HT-29 (cell line): ENCODE measurements around the gene ELAVL2. TPM values are rescaled to one million over a fixed set of nuclear protein-coding genes. Genes with fewer than 3 reads are reported as not detected.

Experiments
- DNase-seq: peaks from one replicate; pipeline ENCODE4 v3.0.0-alpha.2; 2015; ENCODE audit warnings: low spot score
- total RNA-seq: library from RNA; depleted of rRNA; stranded (reverse); fragments of >200 nt; shearing (Covaris generic); gene quantifications from 2 replicates; pipeline ENCODE4 v1.2.3, GENCODE V29; 2014

ELAVL2 gene
- total RNA-seq, 1 experiment from 2014 or later, result not detected

DNA sequence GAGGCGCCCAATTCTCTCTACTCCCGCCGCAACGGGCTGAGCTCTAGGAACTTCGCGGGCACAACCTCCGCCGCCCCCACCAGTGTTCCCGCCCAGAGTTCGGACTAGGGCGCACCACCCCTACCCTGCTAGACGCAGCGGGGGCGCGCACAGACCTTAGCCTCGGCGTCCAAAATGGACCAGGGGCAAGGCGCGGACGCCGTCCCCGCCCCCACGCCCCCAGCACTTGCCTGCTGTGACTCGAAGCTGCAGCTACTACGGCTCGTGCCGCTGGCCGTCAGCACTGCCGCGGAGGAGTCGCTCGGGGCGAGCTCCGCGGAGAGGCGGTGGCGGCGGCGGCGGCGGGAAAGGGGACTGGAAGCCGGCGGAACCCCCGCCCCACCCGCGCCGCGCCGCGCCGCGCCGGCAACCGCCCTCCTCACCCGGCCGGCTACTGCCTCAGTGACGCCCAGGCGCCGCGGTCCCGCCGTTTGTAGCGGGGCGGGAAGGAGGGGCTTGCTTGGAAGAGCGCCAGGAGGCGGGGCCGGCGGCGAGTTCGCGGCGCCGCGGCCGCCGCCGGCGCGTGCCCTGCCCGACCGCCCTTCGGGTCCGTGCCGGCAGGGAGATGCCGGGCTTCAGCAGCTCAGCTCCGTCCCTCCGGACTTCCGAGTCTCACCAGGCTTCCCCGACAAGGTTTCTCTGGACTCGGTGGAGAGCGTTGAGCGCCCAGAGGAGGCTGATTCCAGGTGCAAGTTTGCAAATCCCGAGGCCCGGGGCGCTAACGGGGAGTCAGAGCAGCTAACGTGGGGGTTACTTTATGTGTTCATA lies 4.5 kb downstream of the ELAVL2 start:
- DNase-seq, result no peak

DNA sequence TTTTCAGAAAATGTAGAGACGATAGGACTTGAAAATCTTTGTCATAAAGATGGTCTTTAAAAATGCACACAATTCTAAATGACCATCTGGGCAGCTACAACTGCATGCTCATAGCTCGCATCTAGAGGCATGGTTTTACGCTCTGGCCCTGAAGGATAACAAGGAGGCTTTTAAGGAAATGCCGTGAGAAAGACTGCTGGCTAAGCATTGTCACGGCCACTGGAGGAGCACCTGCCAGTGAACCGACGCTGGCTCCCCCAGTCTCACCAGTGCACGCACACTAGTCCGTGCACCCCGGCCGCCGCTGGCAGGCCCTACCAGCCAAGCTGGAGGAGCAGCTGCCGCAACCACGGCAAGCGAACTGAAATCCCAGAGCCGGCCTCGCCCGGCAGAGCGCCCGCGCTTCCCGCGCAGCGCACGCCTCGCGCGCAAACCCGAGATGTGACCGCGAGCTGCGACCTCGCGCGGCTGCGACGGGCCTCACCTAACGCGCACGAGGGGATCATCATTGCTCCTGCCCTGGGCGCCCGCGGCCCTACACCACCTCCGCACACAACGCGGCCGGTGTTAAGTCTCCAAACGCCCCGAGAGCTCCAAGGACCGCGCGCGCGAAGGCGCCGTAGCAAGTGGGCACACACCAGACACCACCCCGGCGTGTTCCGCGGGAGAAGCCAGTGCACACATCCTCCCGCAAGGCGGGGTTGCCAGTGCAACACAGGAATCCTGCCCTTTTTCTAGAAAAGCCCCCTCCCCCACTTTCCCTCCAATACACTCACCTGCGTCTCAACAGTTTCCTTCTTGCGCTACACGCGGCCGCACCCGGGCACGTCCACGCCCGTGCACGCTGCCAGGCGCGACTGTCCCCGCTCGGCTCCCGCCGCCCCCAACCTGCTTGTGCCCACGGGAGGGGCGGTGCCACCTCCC lies 5.3 kb downstream of the ELAVL2 start:
- DNase-seq, result no peak

DNA sequence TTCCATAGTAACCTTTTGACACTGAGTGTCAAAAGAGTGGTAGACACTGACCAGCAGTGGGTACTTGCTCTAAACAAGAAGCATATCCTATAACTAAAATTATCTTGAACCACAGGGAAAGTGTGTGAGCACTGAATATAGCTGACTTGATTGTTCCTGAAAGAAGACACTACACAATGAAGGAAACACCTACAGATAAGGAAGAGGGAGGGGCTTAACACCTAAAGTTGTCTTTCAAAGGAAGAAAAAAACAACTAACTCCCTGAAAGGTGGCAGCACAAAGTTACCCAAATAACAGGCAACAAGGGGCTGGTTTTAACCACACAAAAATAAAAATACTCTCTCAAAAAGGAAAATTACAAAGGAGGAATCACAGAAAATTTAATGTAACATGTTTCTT lies 6.6 kb downstream of the ELAVL2 start:
- DNase-seq, result no peak

DNA sequence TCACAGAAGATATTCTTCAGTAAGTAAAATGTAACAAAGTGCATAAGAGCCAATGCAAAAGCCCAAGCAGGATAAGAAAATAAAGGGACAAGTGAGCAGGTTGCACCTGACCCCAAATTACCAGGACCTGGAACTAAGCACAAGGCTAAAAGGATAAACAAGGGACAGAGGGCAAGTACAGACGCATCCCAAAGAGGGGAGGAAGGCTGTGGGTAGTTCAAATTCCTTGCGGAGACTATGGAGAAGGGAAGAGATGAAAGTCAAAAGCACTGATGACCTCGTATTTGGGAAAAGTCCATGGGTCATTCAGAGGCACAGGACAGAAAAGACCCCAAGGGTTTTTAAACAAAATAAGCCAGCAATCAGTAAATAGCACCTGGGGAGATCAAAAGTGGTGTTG lies 11.8 kb downstream of the ELAVL2 start:
- no peak for DNase-seq

DNA sequence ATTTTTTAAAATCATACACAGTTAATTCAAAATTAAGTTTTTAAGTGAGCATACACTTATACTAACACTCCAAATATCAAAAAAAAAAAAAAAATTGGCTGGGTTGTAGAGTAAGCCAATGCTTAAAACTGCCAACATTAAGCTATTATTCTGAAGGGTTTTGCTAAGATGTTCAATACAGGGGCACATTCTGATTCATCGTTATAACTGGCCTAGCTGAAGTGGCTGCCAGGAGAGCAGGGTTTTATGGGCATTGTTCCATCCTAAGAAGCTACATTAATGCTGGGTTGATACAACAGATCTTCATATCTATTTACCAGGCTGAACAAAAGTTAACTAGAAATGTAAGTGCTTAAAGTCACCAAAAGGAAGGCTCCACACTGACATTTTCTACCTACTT lies 13.4 kb downstream of the ELAVL2 start:
- DNase-seq, result no peak

DNA sequence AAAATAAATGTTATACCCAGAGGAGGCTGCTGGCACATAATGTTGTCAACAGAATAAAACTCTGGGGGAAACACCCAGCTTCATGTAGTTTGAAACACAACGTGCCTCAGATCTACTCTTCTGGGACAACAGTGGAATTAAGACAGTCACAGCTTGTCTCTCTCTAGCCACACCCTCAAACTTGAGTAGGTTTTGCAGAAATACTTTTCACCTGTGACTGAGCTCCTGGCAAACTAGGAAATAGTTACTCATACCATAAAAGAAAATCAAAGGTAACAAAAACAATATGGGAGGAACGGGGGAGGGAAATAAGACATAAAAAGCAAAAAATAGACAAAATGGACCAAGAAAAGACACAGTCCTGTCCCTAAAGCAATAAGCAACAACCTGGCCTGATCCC lies 14.4 kb downstream of the ELAVL2 start:
- DNase-seq, result no peak

DNA sequence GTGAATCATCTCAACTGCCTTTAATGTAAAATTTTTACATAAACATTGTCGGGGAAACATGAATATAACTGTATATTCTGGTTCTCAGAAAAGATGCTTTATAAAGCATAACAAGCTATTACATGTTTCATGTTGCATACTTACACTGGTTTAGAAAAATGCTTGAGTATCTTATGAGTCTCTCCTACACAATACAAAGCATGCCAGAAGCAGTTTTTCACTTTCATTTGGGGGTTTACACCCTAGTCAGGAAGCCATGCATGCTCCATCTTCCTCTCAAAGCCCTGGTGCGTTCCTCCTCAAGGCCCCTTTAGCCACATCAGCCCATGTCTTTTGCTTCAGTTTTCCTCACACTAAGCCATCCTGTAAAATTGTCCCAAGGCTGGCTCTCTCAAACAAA lies 22.8 kb downstream of the ELAVL2 start:
- no peak for DNase-seq

DNA sequence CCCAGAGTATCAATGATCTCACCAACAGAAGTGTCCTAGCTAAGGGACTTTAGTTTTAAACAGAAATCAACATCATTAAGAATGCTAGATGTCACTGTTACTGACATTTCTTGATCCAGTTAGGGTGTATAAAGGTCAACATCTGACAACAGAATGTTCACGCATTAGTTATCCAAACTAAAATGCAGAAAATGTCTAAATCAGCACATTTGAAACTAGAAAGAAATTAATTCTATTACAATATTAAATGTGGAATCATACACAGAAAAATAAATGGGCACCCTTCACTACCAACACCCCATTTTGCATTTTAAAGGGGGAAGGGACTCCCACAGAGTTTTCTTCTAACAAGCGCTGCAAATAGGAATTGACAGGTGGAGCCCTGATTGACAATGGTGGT lies 24.5 kb downstream of the ELAVL2 start:
- no peak for DNase-seq

DNA sequence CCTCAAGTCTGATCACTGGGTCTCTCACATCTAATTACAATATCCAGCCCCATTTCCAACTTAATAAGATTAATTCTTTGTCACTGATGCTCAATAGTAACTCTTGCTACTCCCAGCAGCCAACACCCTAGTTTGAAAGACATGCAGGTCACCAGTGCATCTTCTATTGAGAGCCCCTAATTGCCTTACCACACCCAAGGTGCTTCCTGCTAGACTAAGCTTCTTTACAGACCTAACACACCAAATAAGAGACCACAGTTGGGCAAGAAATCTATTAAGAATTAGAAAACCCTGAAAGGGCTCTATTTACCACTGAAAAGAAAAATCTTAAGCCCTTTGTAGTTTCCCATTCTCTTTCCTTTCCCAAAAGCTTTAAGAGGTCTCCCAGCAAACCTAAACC lies 26.5 kb downstream of the ELAVL2 start:
- no peak for DNase-seq

DNA sequence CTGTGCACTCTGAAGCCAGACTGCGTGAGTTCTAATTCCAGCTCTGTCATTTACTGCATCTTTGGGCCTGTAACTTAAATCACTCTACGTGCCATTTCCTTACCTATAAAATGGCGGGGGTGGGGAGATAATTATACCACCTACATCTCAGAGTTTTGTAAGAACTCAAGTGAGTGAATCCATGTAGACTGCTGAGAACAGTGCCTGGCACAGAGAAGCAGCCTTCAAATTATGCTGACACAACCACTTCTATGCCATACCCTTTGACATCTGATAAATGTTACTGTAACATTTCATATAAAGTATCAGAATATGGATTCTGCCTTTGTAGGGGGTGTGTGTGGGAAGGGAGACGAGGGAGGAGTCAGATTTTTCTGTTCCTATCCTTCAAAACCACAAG lies 27.7 kb downstream of the ELAVL2 start:
- no peak for DNase-seq

DNA sequence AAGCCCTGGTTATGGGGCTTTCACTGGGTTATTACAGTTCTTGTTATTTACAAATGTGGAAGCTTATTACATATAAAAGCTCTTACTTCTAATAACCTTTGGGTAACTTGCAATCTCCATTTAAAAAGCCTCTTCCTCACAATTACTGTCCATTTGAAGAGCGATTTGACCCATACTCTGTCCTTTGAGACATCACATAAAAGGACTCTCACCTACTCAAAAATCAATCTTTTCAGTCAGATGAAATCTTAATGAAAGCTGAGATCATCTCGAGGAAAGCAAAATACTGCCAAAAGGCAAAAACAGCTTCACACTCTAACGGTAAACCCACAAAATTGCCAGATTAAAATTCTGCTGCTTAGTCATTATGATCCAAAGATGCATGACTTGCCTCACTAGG lies 29.8 kb downstream of the ELAVL2 start:
- DNase-seq, result no peak

DNA sequence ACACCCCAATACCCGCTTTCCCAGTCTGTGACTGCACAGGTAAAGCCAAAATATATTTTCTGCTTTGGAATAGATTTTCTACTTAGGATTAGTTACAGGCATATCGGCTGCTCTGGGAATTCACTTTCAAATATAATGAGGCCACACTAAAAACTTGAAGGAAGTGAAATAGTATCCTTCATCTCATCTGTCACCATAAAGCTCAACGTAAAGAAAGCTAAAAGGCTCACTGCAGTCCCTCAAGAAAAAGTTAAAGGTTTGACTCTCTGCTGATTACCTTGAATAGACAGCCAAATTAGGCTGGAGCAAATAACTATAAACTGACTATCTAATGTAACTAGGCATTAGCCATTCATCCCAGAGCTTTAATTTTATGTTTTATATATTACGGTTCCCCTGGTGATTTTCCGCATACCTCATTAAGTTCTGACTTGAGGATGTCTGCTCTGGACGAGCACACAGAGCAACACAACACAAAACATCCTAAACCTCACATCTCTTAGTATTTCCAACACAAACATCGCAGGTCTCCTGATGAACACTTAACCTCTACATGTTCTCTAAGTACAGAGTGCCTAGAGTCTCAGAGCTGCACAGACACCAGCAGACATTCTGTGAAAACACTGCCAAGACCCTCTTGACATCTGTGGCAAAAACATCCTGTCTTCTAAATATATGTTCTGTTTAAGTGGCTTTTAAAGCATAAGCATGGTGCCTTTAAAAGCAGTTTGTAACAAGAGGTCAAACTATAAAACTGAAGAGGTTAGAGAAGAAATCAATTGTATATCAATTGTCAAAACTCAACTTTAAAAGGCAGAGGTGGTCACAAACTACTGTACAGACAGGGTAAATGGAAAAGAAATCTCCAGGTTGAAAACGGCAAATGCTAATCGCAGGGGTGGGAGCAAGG lies 35.4 kb downstream of the ELAVL2 start:
- no peak for DNase-seq

DNA sequence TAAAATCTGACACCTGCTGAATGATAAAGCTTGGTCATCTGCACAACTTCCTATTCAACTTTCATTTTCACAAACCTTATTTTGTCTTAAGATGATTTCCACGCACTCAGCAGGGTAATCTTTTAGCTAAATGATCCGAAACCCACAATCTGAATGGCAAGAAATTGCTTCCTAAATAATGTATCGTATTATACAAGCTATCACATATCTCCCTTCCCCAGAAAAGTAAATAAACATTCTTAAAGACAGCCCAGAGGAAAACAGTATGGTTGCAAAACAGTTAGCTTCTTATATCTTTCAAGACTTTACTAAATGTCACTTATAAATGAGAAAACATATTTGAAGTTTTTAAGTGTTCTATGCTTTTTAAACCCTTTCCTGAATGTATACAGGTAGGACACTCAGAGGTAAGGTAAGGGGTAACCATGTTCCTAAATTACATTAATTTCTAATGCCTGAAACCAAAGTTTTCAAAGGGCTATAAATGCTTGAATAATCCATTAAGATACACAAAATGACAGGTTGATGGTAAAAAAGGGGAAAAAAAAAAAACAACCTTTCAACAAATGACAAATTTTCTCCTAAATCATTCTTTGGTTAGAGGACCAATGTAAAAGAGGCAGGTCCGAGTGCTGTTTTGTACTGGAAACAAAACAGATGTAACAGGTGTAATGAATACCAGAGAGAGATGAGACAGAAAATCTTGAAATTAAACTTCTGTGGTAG lies 36.3 kb downstream of the ELAVL2 start:
- no peak for DNase-seq

DNA sequence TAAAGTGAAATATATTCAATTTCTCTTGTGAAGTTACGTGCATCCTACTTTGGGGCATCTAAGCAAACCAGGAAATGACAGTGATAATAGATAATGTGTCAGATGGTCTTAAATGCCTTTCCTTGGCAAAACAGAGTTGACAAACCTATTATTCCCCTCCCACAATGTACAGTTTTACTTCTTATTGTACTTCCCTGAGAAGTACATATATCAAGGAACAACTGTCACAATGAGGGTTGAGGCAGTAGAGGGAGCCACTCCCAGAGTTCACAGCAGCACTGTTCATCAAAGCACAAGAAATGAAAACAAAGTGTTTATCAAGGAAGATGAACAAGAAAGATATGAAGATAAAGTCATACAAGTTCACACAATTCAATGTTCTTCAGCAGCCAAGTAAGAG lies 41.1 kb downstream of the ELAVL2 start:
- no peak for DNase-seq

DNA sequence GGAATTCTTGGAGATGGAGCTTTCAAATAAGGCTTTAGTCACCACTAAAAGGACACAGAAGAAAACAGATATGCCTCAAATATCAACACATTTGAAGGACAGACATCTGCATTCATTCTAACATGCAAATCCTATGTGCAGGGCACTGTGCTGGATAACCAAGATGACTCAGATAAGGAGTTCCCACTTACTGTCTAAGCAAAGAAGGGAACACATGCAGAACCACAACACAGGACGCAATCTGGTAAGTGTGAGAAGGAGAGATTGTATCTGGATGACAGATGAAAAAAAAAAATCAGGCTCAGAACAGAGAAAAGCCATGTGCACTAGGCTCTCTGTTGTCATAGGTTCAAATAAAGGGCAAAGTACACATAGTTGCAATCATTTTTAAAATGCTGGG lies 42.5 kb downstream of the ELAVL2 start:
- DNase-seq, result no peak

DNA sequence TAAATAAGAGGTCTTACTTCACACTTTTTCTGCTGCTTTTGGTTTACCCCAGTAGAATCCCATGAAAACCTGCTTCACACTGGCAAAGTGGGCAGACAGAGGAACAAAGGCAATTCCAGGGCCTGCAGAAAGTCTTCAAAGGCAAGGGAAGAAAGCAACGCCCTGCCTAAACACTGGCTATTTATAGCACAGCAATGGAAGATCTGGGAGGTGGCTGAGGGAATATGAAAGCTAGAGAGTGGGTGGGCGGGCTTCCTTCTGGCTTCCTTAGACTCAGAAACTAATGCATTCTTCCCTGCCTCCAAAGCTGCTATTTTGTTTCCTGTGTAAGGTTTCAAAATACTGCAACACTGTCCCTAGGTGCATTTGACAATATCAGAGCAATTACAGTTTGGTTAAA lies 46.8 kb downstream of the ELAVL2 start:
- no peak for DNase-seq

DNA sequence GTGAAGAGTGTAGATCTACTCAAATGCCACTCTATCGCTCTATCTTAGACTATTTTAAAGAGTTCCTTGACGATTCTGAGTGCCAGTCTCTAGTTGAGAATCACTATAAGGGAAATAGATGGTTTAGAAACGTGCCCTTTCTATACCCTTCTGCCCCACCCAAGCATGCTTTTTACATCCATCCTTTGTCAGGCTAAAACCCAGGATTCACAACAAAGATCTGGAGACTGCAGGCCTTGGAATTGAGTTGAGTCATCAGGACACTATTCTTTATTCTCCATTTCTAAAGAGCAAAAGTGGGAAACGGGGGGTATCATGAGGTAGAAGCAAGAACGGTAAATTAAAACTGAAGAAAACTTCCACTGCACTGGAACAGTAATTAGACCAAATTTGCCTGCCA lies 48.7 kb downstream of the ELAVL2 start:
- DNase-seq, result no peak

DNA sequence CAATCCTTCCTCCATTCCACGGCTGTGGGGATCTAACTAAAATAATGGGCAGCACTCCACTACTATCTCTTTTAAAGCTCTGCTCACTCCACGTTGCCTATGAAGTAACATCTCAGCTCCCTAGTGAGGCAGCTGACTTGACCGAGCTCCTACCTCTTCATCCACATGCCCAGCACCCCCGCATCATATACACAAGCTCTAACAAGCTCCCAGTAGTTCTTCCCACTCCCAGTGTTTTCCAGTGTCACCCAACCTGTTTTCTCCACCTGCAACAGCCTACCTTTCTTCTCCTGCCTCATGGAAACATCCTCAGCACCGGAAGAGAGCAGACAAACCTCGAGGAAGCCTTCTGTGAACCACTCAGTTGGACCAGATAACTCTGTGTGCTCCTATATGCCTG lies 50.5 kb downstream of the ELAVL2 start:
- no peak for DNase-seq

DNA sequence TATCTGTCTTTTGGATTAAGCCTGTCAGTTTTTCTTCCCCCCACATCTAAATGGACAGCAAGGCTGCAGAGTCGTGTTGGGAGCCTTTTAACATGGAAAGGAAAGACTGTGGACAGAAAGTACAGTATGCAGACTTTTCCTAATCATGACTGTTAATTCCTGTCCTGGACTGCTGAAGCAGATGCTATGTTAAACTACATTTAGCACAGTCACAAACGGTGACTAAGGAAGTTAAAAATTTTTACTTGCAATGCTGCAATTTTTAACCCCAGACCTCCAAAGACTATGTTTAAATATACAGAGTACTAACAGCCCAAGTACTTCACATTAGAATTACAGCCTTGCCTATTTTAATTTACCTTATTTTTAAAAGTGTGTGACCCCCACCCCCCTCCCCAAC lies 51.8 kb downstream of the ELAVL2 start:
- DNase-seq, result no peak

DNA sequence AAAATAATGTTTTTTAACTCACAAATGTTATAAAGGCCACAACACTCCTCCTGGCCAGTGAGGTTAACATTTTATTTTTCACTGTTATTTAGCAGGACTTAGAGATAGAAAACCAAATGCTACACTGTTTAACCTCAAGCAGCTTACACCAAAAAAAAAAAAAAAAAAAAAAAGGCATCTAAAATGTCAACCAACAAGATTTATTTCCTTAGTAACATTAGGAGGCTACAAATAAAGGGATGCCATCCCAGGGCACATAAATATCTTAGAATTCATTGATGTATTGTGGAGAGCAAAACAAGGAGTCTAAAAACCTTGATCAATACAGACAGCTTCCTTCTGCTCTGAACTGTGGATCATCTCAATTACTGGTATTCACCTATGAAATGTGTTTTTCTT lies 53.7 kb downstream of the ELAVL2 start:
- no peak for DNase-seq

DNA sequence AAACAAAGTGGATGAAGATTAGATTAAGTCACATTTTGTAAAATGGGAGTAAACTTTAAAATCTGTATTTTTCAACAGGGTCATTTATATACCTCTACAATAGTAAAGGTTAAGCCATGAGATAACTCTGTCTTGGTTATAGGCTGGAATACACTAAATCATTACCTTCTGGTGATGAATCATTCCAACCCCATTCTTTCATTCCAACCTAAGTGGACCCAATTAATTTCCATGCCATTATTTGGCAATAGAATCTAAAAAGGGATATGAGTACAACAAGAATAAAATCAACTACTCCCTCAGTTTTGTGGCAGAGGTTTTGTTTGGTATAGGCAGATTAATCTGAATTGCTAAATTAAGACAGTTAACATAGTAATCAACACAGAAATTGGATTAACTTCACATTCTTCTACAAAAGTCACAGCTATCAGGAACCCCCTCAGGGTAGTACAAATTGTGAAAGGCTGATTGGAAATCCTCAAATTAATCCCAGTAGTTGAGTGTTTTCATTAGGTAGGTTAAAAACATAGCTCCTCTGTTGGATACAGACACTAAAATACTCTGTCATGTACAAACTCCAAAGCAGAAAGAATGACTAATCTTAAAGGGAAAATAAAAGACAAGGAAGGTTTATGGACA lies 54.2 kb downstream of the ELAVL2 start:
- DNase-seq, result no peak
